HCEC 1CT (cell line): ENCODE data around the gene SRI.
"Not testable (repeated sequence)": the region's sequence is repeated elsewhere in the genome, so short reads cannot be mapped to it uniquely, and the experiment has no call there.

Experiments used
- DNase-seq: peaks from one replicate; pipeline ENCODE4 v3.0.0-alpha.2; 2017

SRI gene, protein sequence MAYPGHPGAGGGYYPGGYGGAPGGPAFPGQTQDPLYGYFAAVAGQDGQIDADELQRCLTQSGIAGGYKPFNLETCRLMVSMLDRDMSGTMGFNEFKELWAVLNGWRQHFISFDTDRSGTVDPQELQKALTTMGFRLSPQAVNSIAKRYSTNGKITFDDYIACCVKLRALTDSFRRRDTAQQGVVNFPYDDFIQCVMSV

GRCh38 chr7:88219781-88220747 is at the start of gene SRI:
SRI (minus strand) TSS chr7:88220038; CDS start chr7:88220026, 12 bp downstream.
- DNase-seq, result peak; percentile 84

- no peak for DNase-seq
Observed at GRCh38 chr7:88269586-88269985, 49.7 kb upstream of the SRI start.

- DNase-seq, result no peak
Observed at GRCh38 chr7:88268858-88269257, 49.0 kb upstream of the SRI start.

- no peak for DNase-seq
Observed at GRCh38 chr7:88268051-88268450, 48.2 kb upstream of the SRI start.

DNA sequence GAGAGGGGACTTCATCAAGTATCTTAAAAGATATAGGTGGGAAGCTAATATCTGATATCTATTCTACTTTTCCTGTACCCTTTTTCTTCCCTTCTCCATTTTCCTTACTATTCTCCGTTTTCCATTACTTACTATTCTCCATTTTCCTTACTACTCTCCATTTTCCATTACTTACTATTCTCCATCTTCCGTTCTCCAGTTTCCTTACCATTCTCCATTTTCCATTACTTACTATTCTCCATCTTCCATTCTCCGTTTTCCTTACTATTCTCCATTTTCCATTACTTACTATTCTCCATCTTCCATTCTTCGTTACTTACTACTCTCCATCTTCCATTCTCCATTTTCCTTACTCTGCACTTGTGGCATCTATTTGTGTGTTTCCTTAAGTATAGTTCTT is 47.6 kb upstream of the SRI start:
- DNase-seq, result no peak

- not testable (repeated sequence) for DNase-seq
Observed at GRCh38 chr7:88264987-88265386, 45.1 kb upstream of the SRI start.

GRCh38 chr7:88262562-88262961 is 42.7 kb upstream of the SRI start:
- no peak for DNase-seq

- DNase-seq, result no peak
Observed at GRCh38 chr7:88260719-88261118, 40.9 kb upstream of the SRI start.

- DNase-seq, result no peak
Observed at GRCh38 chr7:88259656-88260380, 40.0 kb upstream of the SRI start.

DNA sequence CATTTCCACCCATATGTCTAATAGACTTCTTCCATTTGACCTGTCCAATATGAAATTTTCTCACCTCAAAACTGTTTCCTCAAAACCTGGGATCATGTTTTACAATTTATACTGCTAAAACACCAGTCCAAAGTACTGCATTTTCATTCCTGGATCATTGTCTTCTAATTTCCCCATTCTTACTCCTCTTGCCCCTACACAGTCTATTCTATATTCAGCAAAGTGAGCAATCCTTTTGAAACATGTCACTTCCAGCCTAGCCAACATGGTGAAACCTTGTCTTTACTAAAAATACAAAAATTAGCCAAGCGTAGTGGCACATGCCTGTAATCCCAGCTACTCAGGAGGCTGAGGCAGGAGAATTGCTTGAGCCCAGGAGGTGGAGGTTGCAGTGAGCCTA is 38.5 kb upstream of the SRI start:
- not testable (repeated sequence) for DNase-seq

DNA sequence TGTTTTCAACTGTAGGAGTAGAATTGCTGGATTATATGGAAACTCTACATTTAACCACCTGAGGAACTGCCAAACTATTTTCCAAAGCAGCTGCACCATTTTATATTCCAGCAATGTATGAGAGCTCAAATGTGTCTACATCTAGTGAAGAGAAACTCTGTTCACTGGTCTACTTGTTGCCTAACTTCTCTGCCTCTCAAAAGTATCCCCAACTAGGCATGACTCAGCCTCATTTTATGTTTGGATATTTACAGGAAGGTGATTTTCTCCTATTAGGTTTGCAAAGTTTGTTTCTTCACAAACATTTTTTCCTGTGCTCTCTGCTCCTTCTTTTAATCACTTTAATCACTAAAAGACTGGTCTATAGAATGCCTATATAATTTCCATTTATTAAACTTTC is 37.1 kb upstream of the SRI start:
- DNase-seq, result no peak

GRCh38 chr7:88254721-88255424 is 35.0 kb upstream of the SRI start:
- DNase-seq, result peak; percentile 9

DNA sequence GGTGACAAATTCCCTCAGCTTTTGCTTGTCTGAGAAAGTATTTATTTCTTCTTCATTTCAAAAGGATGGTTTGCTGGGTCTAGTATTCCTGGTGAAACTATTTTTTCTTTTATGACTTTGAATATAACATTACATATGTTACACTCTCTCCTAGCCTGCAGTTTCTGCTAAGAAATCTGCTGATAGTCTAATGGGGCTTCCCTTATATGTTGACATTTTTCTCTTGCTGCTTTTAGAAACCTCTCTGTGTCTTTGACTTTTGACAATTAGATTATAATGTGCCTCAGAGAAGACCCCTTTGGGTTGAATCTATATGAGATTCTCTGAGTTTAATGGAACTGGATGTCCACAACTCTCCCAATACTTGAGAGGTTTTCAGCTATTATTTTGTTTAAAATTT is 33.8 kb upstream of the SRI start:
- DNase-seq, result no peak

DNA sequence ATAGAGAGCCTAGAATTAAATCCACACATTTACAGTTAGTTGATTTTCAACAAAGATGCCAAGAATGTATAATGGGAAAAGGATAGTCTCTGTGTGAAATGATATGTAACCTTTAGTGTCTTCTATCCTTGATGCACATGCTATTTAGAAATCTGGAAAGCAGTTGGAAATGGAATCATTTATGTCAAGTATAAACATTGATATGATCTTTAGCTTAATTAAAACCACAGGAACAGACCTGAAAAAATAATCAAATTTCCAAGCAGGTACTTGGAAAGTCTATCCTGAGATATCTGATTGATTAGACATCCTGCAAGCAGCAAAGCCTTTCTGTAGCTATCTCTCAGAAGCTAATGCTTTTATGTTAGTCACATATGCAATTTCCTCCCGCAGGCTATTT is 24.4 kb upstream of the SRI start:
- DNase-seq, result no peak

GRCh38 chr7:88243345-88243909 is 23.6 kb upstream of the SRI start:
- peak; percentile 40 for DNase-seq

- no peak for DNase-seq
Observed at GRCh38 chr7:88239852-88240251, 20.0 kb upstream of the SRI start.

- DNase-seq, result no peak
Observed at GRCh38 chr7:88233828-88234227, 14.0 kb upstream of the SRI start.

- no peak for DNase-seq
Observed at GRCh38 chr7:88230646-88231045, 10.8 kb upstream of the SRI start.

DNA sequence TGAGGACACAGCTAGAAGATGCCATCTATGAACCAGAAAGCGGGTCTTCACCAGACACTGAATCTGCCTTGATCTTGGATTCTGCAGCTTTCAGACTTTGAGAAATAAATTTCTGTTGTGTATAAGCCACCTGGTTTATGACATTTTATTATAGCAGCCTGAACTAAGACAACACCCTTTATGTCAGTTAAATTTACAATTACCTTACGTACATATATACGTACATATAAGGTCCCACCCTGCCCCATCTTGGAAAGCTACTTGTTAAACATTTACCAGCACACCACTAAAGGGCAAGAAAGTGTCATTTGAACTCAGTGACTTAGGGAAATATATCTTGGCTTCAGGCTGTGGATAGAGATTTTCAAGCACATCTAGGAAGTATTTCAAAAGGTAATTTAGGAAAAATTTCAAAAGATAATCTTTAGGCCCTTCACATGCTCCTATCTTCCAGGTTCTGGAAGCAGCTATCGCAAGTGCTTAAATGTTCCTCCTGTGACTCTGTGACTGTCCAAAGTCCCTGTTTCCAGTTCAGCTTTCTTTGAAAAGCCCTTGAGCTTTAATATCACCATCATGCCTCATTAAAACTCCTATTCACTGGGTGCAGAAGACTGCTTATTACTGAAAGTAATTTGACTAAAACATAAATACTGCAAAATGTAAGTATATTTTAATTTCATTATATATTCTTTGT is 9.6 kb upstream of the SRI start:
- no peak for DNase-seq

- peak; percentile 84 for DNase-seq
Observed at GRCh38 chr7:88226886-88227516, 7.2 kb upstream of the SRI start.

DNA sequence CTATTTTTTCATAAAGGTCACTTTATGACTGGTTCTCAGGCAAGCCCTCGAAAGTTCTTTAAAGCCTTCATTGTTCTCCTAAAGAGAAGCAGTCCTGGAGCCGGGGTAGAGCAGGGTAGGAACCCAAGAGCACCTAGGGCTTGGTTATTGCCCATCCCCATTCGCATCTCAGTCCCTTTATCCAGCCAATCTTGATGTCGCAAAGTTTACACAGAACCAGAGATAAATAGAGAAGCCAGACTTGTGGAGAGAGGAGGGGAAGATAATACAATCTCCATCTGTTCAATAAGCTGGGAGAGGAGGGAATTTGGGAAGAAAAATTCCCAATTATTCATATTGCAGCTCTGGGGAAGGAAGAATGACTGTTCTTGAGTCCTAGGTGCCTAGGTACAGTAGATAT is 6.4 kb upstream of the SRI start:
- DNase-seq, result no peak
